Fibroblast of mammary gland (primary cell): ENCODE data around the gene TTF1.

ENCODE experiments used
- DNase-seq: peaks from one replicate; pipeline ENCODE4 v3.0.0-alpha.2; 2010; ENCODE audit warnings: low read depth
- H3K4me3 ChIP-seq: 2 replicates; pipeline ENCODE4 v1.5.1; 2011; ENCODE audit warnings: low read depth, mild to moderate bottlenecking, low read length, moderate library complexity; ENCODE audit not compliant: control insufficient read depth
- TF ChIP-seq, protein P1 (sequence below): conservative IDR thresholded peaks from 2 replicates; pipeline ENCODE4 v1.5.1; 2011; ENCODE audit warnings: low read depth, low read length, inconsistent platforms; ENCODE audit not compliant: control insufficient read depth, insufficient read depth

The TTF1 gene

DNA sequence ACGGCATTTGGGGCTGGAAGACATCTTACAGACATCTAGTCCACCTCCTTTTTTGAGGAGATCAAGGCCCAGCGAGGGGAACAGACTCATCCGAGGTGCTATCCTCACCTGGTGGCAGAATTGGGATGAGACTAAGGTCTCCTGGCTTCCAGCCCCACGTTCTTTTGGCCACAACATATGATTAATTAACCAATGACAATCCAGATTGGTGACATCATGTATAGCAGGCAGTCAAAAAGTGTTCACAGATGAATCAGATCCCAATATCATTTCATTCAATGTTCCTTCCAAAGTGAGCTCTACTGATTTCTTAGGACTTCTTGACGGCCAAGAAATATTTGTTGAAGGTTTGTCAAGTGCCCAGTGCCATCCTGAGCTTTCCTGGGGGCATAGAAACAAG lies 7.3 kb upstream of the TTF1 start:
- TF ChIP-seq, protein P1, sequence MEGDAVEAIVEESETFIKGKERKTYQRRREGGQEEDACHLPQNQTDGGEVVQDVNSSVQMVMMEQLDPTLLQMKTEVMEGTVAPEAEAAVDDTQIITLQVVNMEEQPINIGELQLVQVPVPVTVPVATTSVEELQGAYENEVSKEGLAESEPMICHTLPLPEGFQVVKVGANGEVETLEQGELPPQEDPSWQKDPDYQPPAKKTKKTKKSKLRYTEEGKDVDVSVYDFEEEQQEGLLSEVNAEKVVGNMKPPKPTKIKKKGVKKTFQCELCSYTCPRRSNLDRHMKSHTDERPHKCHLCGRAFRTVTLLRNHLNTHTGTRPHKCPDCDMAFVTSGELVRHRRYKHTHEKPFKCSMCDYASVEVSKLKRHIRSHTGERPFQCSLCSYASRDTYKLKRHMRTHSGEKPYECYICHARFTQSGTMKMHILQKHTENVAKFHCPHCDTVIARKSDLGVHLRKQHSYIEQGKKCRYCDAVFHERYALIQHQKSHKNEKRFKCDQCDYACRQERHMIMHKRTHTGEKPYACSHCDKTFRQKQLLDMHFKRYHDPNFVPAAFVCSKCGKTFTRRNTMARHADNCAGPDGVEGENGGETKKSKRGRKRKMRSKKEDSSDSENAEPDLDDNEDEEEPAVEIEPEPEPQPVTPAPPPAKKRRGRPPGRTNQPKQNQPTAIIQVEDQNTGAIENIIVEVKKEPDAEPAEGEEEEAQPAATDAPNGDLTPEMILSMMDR = no peak
- H3K4me3 ChIP-seq = no peak overlapping the region
- no peak for DNase-seq

DNA sequence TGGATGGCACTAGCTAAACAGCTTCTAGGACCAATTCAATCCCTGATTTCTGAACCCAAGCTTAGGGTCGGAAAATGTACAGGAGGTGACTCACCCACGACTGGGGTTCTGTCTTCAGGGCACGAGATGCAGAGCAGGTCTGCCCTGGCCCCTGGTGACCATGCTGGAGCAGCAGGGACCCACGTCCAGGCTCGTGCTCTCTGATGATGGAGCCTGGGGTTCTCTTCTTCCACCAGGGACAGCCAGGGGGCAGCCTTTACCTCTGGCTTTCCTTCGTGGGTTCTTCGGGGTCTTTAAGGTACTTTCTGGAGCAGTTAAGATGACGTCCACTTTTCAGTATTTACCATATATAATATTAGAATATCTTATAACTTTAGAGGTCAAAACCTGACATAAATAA lies 5.4 kb upstream of the TTF1 start:
- DNase-seq = peak; percentile 18
- TF ChIP-seq, protein P1 = peak; percentile 66
- H3K4me3 ChIP-seq = no peak overlapping the region

DNA sequence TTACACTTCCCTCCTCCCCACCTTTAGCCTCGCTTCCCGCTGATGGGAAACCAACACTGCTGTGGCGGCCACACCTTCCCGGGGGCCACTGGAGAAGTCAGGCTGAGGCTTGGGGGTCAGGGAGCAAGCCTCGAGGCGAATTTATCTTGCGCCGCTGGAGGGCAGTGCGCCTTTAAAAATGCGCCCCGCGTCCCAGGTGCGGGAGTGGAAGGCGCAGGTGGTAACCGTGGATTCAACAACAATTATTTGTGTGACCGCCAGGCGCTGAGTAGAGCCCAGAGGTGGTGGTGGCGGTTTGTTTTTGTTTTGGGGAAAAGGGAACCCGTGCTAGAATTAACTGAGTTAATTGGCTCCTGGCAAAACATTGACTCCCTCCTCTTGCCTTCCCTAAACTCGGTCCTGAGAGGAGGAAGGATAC lies 4.5 kb upstream of the TTF1 start:
- H3K4me3 ChIP-seq = no peak overlapping the region
- DNase-seq = peak; percentile 14
- TF ChIP-seq, protein P1 = peak; percentile 45

DNA sequence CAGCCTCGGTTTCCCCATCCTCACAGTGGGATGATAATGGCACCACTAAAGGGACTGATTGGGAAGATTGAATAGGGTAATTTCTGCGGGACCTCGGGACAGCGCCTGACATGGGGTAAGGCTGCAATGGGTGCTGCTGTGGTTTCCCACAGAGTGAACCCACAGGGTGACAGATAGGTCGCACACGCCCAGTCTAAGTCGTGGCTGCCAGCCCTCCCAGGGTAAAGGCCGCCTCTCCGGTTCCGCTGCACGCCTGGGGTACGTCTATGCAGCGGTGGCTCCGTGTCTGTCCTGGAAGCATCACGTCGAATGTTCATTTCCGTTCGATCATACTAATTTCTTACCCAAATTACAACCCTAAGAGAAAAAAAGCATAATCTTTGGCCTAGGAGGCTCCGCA lies 4.0 kb upstream of the TTF1 start:
- no peak for DNase-seq
- TF ChIP-seq, protein P1 = no peak
- no peak overlapping the region for H3K4me3 ChIP-seq

DNA sequence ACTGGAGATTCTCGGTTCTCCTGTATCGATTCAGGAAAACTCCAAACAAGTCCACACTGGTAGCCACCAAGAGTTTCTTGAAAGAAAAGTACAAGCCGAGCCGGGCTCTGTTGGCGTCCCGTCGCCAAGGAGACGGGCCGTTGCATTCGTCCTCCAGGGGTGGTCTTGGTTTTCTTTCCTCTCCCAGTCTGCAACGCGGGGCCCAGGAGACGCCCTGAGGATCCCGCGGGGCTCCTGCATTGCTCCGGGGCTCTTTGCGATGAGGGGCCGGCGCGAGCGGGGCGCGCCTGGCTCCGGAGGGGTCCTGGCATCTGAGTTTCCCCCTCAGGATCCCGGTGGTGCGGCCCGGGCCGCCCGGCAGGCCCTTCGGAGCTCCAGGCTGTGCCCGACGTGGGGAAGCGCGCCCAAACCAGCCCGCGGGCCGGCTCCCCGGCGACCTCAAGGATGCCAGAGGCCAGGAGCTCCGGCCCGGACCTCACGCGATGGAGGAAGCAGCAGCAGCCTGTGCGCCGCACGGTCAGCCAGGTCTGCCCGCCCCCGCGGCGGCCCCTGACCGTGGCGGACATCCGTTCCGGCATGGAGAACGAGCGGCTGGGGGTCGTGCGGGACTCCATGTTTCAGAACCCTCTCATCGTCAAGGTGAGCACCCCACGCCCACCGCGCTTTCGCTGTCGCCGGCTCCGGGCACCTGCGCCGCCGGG lies 3.3 kb upstream of the TTF1 start, which contains the start of gene CFAP77:
TSS of gene CFAP77 (plus strand) at position 384 of the 701 bp plus-strand sequence. CDS start at position 445, 61 bp downstream.
- TF ChIP-seq, protein P1 = no peak
- DNase-seq = peak; percentile 46
- peak within 1 kb of the TSS; percentile 36 for H3K4me3 ChIP-seq

DNA sequence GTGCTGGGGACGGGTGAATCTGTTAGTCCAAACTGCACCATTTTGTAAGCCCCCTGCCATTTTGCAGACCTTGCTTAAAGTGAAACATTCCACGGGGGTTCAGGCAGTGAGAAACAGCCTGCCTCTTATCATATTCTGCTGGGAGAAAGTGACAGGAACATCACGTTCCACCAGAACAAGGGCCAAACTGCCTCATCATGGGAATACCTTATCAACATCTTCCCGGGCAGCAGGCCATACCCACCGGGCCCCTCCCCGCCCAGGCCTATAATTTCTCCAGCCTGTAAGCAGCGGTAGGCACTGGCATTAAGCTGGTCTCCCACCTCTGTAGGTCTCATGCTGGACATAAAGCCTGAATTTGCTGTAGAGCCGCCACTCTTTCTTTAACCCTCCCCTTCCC lies 1.9 kb upstream of the TTF1 start:
- DNase-seq = no peak
- TF ChIP-seq, protein P1 = no peak
- no peak overlapping the region for H3K4me3 ChIP-seq

DNA sequence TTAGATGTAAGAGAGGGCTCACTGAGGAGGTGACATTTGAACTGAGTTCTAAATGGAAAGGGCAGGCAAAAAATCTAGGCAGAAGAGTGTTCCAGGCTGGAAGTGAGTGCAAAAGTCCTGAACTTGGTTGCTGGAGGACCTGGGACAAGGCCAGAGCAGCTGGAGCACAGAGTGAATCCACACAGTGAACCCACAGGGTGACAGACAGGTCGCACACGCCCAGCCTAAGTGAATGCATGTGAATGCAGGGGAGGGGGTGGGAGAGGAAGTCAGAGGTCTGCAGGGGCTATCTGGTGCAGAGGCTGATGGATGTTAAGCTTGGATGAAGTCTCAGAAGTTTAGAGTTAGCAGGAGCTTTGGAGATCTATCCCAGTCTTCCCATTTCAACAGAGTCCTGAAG lies 556 bp upstream of the TTF1 start:
- no peak overlapping the region for H3K4me3 ChIP-seq
- no peak for DNase-seq
- TF ChIP-seq, protein P1 = no peak
